GM18907 (cell line): ENCODE results near the gene USP46.

Experiments used
- ATAC-seq: cut with Tn5 transposase; IDR thresholded peaks from one replicate; pipeline ENCODE4 v1.9.1; 2021; ENCODE audit warnings: mild to moderate bottlenecking, moderate library complexity; ENCODE audit not compliant: unreplicated experiment

USP46 gene

DNA sequence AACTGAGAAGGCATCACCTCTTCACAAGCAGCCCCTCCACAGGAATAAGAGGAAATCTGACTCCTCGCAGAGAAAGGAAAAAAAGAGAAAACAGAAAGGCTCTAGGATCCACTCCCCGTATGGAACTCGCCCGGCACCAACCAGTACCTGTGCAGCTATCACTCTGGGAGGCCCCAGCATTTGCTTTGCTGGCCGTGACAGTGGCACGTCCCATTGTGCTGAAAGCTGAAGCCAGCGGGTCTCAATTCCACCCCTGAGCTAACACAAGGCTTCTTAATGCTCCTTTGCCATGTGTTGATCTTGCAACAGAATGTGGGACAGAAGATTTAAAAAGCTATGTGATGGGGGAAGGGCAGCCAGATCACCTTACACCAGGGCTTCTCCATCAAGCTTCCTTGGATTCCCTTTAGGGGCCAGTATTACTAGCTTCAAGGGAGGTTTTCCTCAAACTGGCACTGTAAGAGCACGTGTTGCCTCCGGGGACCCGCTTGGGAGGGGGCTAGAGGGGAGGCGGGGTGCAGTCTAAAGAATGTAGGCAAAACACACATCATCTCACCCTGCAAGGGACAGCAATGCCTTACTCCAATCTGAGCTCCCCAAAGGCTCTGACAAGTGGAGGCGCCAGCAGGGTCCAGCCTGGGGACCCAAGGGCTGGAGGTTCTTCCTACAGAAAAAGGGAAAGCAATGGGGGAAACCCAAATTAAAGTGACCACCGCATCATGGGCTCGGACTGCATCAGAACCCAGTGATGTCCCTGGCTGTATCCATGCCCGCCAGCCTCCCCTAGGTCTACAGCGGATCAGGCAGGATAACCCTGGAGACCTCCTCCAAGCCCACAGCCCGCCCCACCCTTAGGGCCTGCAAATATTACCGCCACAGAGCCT is 1.2 kb downstream of the USP46 start:
- ATAC-seq = no peak

DNA sequence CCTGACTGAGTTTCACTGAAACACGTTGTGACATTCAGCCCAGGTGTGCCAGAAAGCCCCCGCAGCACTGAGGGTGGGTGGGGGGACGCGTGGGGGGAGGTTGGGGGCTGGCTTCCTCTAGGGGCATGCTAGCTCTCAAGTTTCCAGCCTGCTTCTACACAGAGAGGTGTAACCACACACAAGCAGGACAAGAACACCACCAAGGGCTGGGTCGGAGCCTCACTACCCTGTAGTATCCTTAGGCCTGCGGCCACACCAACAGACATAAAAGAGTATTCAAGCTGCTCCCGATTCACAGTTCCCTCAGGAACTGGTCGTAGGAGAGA is 1.8 kb downstream of the USP46 start:
- ATAC-seq = no peak

DNA sequence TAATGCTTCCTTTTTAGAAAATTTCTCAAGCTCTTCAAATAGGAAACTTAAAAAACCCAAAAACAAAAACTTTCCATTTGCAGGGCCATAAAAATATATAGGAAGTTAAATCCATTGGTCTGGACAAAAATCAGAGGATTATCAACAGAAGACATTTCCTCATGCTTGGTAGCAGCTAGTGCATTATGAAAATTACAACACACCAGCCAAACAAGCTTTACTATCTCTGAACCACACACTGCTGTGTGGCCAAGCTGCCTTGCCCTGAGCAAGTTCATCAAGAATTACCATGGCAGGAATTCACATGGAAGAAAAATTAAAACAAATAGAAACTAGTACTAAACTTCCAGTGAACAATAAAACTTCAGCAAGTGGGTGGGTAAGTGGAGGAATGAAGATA is 3.6 kb downstream of the USP46 start:
- ATAC-seq = no peak

DNA sequence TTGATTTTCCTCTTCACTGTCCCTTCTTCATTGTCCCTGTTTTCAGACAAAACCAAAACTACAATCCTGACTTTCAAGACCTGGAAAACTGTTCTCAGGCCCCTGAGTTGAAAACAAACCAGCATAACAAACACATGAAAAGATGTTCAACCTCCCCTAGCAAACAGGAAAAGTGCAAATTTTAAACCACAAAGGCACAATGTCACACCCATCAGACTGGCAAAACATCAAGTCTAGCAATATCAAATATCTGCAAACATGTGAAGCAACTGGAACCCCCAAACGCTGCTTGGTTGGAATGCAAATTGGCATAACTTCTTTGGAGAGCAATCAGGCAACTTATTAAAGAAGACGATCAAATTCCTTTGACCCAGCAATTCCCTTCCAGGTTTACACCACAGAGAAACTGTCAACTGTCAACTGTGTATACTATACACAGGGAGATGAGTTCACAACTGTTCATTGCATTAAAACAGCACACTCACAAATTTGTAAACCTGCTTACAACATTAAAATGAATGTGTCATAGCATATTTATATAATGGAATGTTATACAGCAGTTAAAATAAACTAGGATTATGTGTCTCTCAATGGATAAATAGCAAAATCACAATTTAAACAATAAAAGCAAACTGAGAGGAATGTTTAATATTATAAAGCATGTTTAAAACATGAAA is 7.0 kb downstream of the USP46 start:
- ATAC-seq = no peak

DNA sequence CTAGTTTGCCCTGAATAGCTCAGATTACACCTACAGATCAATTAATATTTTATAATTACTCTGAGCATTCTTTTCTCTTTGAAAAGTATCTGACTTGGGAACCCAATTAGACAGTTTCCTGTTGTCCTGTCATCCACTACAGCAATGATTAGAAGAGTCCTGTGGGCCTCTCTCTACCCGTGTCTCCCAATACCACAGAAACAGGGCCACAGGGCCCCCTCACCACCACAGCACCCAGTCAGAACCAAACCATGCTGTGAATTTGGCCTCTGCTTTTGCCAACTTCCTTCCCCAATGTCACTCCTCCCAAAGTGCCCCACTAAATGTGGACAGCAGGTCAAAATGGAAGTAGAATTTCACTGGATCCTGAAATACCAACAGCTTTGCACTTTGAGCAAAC is 10.3 kb downstream of the USP46 start:
- ATAC-seq = no peak

DNA sequence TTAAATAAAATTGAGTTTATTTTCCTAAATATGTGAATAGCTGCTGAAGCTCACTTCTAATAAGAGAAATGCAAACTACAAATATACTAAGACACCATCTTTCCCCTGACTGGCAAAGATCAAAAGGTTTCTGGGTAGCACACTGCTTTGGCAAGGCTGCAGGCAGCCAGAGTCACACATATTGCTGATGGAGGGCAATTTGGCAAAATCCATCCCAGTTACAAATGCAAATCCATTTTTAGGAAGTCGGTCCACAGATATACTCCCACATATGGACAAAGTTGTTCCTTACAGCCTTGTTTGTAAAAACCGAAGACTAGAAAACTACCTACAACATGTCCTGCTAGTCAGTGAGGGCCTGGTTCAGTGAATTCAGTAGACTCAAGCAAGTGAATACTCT is 12.4 kb downstream of the USP46 start:
- ATAC-seq = no peak

DNA sequence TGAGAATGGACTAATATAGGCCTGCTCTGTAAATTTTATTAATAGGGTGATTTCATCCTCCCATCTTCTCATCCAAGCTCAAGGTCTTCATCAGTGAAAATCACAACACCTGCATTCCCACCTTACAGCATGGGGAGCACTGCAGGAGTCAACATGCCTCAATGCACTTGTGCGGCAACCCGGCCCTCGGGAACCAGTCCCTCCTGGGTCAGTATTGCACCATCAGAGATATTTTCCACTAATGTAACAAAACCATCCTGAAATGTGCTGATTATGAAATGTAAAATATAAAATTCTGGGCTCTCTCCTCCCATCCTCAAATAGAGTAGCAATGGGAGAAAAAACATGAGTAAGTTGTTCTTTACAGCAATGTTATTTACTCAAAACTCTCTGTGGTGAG is 13.0 kb downstream of the USP46 start:
- ATAC-seq = no peak

DNA sequence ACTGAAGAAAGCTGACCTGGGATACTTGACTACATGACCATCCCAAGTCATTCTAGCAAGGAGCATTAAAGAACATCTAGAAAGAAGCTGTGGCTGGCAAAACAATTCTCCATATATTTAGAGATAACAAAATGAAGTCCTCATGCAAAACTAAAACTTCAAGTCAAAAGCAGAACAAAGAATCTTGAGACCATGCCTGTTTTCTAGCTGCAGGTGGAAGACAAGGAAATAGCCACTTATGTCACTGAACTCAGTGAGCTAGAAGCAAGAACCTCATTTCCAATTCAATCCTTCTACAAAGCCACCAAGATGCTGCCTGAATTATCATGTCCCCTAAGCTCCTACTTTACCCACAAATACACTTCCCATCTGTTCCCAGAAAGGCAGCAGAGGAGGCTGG is 13.8 kb downstream of the USP46 start:
- ATAC-seq = no peak

DNA sequence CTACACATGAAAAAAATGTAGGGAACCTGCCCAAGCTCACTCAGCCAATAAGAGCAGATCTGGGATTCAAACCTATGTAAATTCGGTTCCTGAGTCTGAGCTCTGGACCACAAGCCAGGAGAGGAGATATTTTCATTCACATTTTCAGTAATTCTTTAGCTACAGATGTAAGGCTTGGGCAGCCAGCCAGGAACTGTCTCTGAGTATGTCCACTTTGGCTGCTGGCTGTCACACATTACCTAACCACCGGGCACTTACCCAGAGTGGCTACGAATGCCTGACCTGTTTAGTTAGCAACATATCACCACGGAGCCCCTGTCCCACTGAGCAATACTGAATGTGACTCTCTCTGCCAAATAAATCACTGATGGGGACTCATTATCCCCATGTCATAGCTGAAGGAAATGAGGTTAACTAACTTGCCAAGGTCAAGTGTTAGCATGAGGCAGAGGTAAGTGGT is 15.3 kb downstream of the USP46 start:
- peak; percentile 48 for ATAC-seq

DNA sequence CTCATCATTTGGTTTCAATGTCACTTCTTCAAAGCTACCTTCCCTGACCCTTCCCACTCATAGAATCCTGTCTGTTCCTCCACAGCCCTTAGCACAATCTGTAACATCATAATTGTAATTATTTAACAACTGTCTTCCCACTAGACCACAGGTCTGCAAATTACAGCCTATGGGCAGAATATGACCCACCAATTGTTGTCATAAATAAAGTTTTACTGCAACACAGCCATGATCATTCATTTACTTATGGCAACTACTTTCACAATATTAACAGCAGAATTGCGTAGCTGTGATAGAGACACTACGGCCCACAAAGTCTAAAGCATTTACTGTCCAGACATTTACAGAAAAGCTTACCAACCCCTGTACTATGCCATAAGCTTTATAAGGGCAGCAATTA is 15.9 kb downstream of the USP46 start:
- no peak for ATAC-seq

DNA sequence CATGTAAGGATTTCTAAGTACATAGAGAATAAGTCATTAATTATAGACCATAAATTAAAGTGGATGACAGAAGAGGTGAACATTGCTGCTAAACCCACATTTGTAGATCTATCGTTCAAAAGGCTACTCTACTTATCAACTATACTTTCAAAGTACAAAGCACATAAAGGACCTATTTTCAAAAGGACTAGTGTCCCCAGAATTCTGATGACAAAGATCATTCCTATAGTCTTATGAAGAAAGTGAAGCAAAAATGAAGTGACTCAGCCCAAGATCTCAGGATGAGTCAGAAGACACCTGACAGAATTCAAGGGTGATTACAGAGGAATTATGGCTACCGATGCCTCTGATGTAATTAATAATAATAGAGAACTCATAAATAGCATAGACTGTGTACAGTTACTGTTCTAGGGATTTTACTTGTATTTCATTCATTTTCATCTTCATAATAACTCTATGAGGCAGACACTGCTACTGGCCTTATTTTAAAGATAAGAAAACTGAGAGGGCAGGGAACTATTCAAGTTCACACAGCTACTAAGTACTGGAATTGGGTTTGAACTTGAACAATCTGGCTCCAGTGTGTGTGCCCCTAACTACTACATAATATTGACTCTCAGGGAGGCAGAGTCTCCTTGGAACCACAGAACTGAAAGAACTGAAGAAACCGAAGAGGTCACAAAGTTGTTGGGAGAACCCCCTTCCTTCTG is 17.1 kb downstream of the USP46 start:
- ATAC-seq = peak; percentile 83

DNA sequence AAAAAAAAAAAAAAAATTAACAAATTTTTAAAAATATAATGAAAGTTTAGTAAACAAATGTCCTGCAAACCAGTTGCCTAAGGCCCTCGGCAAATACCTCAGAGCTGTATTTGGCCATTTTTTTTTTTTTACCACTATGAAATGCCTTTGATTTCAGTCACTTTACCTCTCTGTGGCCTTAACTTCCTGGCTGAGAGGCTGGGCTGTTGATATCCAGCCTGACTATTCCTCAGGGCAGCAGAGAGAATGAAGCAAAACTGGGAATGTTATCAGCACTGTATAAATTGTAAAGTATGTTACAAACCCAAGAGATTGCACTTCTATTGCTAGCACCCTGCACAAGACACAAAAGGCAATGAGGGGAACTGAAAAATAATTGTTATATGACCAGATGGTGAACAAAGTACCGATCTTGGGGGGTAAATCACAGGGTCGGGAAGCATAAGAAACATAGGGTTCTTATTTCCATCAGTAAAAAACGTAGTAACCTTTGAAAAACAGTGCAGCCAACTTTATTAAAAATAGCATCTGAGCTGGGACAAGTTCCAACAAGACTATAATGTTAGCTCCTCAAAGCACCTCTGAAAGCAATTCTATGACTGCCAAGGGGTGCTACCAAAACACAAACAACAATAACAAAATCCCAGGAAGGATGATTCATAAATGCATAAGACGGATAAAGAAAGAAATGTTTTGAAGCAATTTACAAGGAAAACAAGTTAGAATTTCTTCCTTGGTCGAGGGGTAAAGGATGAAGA is 18.1 kb downstream of the USP46 start:
- no peak for ATAC-seq

DNA sequence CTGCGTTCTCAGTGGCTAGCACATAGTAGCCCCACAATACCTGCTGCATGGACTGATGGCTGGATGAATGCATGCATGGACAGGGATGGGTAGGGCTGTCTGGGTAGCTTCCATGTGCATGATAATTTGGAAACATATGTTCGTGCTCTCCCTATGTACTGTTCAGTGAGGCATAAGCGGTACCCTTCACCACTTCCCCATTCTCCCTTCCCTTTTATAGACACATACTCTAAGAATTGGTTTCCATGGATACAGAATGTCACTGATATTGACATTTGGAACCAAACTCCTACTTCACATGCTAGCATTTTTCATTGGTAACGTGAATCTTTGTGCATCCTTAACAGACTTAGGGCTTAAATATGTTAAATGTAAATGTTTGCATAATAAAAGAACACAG is 20.4 kb downstream of the USP46 start:
- peak; percentile 52 for ATAC-seq

DNA sequence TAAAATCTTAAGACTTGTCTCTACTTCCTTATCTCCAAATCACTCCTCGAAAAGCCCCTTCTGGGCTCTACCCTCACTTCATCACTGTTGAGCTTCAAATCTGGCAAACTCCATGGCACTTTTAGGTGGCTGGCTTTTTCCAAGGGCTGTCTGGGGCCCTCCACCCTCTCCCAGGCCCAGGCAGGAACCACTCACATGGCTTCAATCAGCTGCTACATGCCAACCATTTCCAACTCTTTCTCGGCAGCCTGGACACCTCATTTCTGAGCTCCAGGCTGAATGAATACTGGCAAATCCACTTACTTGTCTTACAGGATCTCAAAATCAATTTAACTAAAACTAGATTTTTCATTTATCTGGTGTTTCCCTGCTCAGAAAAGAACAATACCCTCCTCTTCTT is 22.0 kb downstream of the USP46 start:
- ATAC-seq = no peak

DNA sequence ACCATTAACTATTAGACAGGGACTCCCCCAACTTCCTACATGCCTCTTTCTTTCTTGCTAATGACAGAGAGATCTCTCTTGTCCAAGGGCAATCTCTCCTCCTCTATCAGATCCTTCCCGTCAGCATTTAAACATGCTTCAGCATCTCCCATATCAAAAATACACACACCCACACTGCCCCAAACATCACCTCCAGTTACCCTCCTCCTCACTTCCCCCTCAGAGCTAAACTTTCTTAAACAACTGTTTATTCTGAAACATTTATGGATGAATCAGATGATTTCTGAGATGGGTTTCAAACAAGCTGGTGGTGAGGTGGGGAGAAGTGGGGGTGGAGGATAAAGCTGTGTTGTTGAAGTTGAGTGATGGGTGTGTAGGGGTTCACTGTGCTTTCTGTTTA is 23.5 kb downstream of the USP46 start:
- ATAC-seq = no peak

DNA sequence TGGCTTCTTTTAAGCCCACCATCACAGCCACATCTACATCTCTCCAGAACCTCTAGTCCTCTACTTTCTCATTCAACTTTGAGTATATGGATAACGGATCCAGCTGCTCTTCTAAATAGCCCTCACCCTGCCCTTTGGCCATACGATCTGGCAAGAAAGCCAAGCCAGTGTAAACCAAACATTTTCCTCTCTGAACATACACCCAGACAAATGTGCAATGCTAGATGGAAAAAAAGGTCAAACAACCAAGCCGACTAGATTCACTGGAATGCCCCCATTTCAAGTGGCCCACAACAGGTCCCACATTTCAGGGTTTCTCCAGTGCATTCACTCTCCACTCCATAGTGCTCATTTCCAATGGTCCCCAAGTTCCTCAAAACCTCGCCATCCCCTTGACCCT is 24.0 kb downstream of the USP46 start:
- no peak for ATAC-seq

DNA sequence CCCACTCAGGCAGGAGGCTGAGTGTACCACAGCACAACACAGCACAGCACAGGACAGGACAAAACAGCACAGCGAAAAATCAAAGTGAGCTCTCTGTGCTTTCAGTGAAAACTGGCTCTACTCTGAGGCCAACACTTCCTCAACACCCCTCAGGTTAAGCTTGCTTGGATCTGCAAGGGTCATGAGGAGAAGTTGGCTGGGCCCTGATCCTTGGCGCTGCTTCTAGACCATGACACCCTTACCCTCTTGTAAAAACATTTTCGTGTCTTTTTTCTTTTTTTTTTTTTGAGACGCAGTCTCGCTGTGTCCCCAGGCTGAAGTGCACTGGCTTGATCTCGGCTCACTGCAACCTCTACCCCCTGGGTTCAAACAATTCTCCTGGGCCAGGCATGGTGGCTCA is 25.3 kb downstream of the USP46 start:
- no peak for ATAC-seq

DNA sequence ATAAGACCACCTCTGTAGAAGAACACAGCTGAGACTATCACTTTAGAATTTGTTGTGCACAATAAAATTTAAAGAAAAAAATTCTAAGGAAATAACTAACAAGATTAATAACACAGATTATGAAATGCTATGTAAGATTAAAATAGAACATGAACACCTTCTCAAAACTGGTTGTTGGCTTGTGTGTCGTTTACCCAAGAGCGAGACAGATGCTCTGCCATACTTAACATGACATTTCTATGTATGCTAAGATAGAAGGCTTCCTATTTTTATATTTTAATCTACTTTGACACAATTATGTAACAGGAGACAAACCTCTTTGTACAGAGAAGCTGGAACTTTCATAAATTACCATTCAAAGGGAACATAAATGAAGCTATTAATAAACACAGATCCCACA is 30.1 kb downstream of the USP46 start:
- ATAC-seq = no peak

DNA sequence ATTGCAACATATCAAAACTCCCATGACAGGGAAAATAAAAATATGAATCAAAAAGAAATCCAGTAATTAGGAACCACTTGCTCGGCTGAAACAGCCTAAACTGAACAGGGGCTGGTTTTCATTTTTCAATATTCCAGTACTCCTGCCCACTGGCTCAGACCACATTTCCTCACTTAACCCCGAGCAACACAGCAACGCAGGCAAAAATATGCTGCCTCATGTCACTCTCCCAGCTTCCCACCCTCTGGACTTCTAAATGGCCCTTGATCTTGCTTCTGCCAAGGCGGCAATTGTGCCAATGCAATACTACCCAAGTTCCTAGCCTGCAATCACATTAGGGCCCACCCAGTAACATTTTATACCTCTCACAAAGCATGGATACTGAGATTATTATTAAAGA is 30.6 kb downstream of the USP46 start:
- ATAC-seq = no peak

DNA sequence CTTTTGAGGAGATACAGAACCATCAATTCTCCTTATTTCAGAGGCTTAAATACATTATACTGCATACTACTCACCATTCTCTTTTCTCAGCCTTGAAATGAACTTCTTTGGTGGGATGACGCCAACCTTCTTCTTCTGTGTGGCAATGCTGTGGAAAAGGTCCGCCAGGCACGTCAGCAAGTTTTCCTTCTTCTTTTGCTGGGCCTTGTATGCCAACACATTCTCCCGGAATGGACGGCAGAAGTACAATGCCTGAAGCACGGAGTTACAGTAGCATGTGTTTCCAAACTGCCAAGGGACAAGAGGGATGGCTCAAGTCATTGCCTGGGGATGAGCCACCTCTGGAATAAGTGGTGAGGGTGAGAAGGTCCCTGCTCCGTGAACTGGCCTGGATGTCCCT is 31.2 kb downstream of the USP46 start:
- no peak for ATAC-seq

DNA sequence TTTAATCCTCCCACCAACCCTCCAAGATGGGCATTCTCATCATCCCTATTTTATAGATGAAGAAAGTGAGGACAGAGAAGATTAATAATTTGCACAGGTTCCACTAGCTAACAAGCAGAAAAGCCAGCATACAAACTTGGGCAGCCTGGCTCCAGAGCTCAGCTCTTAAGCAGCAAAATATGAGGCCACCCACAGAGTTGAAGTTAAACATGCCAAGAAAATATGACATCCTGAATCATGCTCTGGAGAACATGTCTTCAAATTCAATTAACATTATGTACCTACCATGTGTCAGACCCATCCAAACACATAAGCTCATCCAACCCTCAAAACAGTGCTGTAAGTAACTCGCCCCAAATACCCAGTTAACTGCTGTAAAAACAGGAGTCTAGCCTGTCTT is 33.9 kb downstream of the USP46 start:
- no peak for ATAC-seq
